Neural cell (in vitro differentiated cells): Measurements from ENCODE around the gene PTPRN2. TPM values are rescaled to one million over a fixed set of nuclear protein-coding genes. Genes with fewer than 3 reads are reported as not detected.

Experiments used
- H2AFZ ChIP-seq: fragments of 200-600, 300-800 bp; sonication (generic), shearing (Covaris generic); 2 replicates; pipeline ENCODE4 v1.6.0; 2014; ENCODE audit warnings: low read depth, mild to moderate bottlenecking, antibody characterized with exemption, low read length, moderate library complexity
- H3F3A ChIP-seq: fragments of 200-600 bp; shearing (Covaris generic); 2 replicates; pipeline ENCODE4 v1.6.1; 2016; ENCODE audit warnings: mild to moderate bottlenecking, moderate library complexity, mixed read lengths, antibody characterized with exemption, low read length; ENCODE audit not compliant: insufficient read depth, poor library complexity, severe bottlenecking
- H3K27ac ChIP-seq: fragments of 200-600, 300-800 bp; sonication (generic), shearing (Covaris generic); 2 replicates; pipeline ENCODE4 v1.5.1; 2014; ENCODE audit warnings: mild to moderate bottlenecking, low read length, moderate library complexity
- H3K27me3 ChIP-seq: fragments of 300-800, 200-600 bp; sonication (generic), shearing (Covaris generic); 2 replicates; pipeline ENCODE4 v1.6.0; 2014; ENCODE audit warnings: mild to moderate bottlenecking, low read depth, low read length, moderate library complexity; ENCODE audit not compliant: insufficient read depth
- H3K36me3 ChIP-seq: fragments of 300-800, 200-600 bp; sonication (generic), shearing (Covaris generic); 2 replicates; pipeline ENCODE4 v1.5.1; 2014; ENCODE audit warnings: mild to moderate bottlenecking, antibody characterized with exemption, low read length, moderate library complexity; ENCODE audit not compliant: insufficient read depth
- H3K4me2 ChIP-seq: fragments of 300-800, 200-600 bp; sonication (generic), shearing (Covaris generic); 2 replicates; pipeline ENCODE4 v1.6.0; 2014; ENCODE audit warnings: mild to moderate bottlenecking, low read length
- H3K4me3 ChIP-seq: fragments of 300-800, 200-600 bp; sonication (generic), shearing (Covaris generic); 2 replicates; pipeline ENCODE4 v1.5.1; 2014; ENCODE audit warnings: mild to moderate bottlenecking, low read length, moderate library complexity
- H3K79me2 ChIP-seq: fragments of 200-600 bp; shearing (Covaris generic); replicated peaks from 2 replicates; pipeline ENCODE4 v1.6.0; 2014; ENCODE audit warnings: mild to moderate bottlenecking, low read length, moderate library complexity; ENCODE audit not compliant: insufficient read depth
- H3K9ac ChIP-seq: fragments of 300-800, 200-600 bp; sonication (generic), shearing (Covaris generic); 2 replicates; pipeline ENCODE4 v1.6.1; 2016; ENCODE audit warnings: mild to moderate bottlenecking, low read length, mixed read lengths
- H3K9me2 ChIP-seq: fragments of 200-600 bp; shearing (Covaris generic); 2 replicates; pipeline ENCODE4 v1.6.1; 2016; ENCODE audit warnings: mild to moderate bottlenecking, low read length, mixed read lengths; ENCODE audit not compliant: insufficient read depth
- H3K9me3 ChIP-seq: fragments of 200-600, 300-800 bp; sonication (generic), shearing (Covaris generic); 2 replicates; pipeline ENCODE4 v1.6.1; 2016; ENCODE audit warnings: mild to moderate bottlenecking, mixed run types, low read length, moderate library complexity, mixed read lengths
- H4K20me1 ChIP-seq: fragments of 200-600 bp; shearing (Covaris generic); 2 replicates; pipeline ENCODE4 v1.6.1; 2016; ENCODE audit warnings: mild to moderate bottlenecking, mixed run types; ENCODE audit not compliant: insufficient read depth
- CTCF ChIP-seq: fragments of 450-650 bp; IDR thresholded peaks from 2 replicates; pipeline ENCODE4 v1.5.1; 2014; ENCODE audit warnings: antibody characterized with exemption, mild to moderate bottlenecking, moderate library complexity; ENCODE audit not compliant: poor library complexity, severe bottlenecking
- EP300 ChIP-seq: fragments of 450-650 bp; conservative IDR thresholded peaks from 2 replicates; pipeline ENCODE4 v1.6.1; 2014; ENCODE audit warnings: antibody characterized with exemption, mild to moderate bottlenecking, moderate library complexity; ENCODE audit not compliant: poor library complexity, severe bottlenecking
- EZH2 ChIP-seq: fragments of 200-600, 300-800 bp; shearing (Covaris generic), sonication (generic); IDR thresholded peaks from 2 replicates; pipeline ENCODE4 v1.6.1; 2014; ENCODE audit warnings: antibody characterized with exemption, low read length, borderline replicate concordance, mild to moderate bottlenecking; ENCODE audit not compliant: insufficient read depth, poor library complexity, severe bottlenecking
- MXI1 ChIP-seq: fragments of 450-650 bp; conservative IDR thresholded peaks from 2 replicates; pipeline ENCODE4 v1.6.1; 2014; ENCODE audit warnings: antibody characterized with exemption, mild to moderate bottlenecking; ENCODE audit not compliant: poor library complexity, severe bottlenecking
- POLR2AphosphoS5 ChIP-seq: IDR thresholded peaks from 2 replicates; pipeline ENCODE4 v1.6.1; 2012
- RAD21 ChIP-seq: fragments of 450-650 bp; conservative IDR thresholded peaks from 2 replicates; pipeline ENCODE4 v1.6.1; 2014; ENCODE audit warnings: antibody characterized with exemption, mild to moderate bottlenecking, moderate library complexity
- REST ChIP-seq: IDR thresholded peaks from 2 replicates; pipeline ENCODE4 v1.6.1; 2012; ENCODE audit warnings: borderline replicate concordance
- SMC3 ChIP-seq: fragments of 450-650 bp; conservative IDR thresholded peaks from 2 replicates; pipeline ENCODE4 v1.6.1; 2014; ENCODE audit warnings: antibody characterized with exemption, mild to moderate bottlenecking, moderate library complexity; ENCODE audit not compliant: poor library complexity
- TAF1 ChIP-seq: IDR thresholded peaks from 2 replicates; pipeline ENCODE4 v1.6.1; 2012; ENCODE audit warnings: low read depth
- polyA plus RNA-seq: library from polyadenylated mRNA; depleted of rRNA; stranded (reverse); fragments of >200 nt; gene quantifications from 2 replicates; pipeline ENCODE4 v1.2.3, GENCODE V29; 2014

PTPRN2 gene
- polyA plus RNA-seq, 1 donor from 2014 or later, result 31.0 TPM

GRCh38 chr7:157500171-157500960, 1087.3 kb downstream of the PTPRN2 start:
- TF ChIP-seq EZH2, result no peak
- no peaks in the 10 kb centered on the region for H3K79me2 ChIP-seq
- H3K9ac ChIP-seq, result no peak overlapping the region
- H3K9me3 ChIP-seq, result no peaks in the 10 kb centered on the region
- no peak overlapping the region for H2AFZ ChIP-seq
- no peaks in the 10 kb centered on the region for H3F3A ChIP-seq
- H3K36me3 ChIP-seq, result no peaks in the 10 kb centered on the region
- no peak overlapping the region for H3K4me3 ChIP-seq
- H4K20me1 ChIP-seq, result no peaks in the 10 kb centered on the region
- no peak overlapping the region for H3K4me2 ChIP-seq
- no peak overlapping the region for H3K27ac ChIP-seq
- no peaks in the 10 kb centered on the region for H3K9me2 ChIP-seq
- no peaks in the 10 kb centered on the region for H3K27me3 ChIP-seq

- no peaks in the 10 kb centered on the region for H3K27me3 ChIP-seq
- H3K27ac ChIP-seq, result no peak overlapping the region
Measured at GRCh38 chr7:157499835-157500153, 1087.8 kb downstream of the PTPRN2 start.

More at GRCh38 chr7:157499835-157500153, 1087.8 kb downstream of the PTPRN2 start:
- Histone ChIP-seq H3K79me2 (no peaks in the 10 kb centered on the region), H3K4me2 (no peak overlapping the region), H3K4me3 (no peak overlapping the region), H3F3A (no peaks in the 10 kb centered on the region), H4K20me1 (no peaks in the 10 kb centered on the region), H3K9me2 (no peaks in the 10 kb centered on the region), H3K36me3 (no peaks in the 10 kb centered on the region), H2AFZ (no peak overlapping the region), H3K9me3 (no peaks in the 10 kb centered on the region), H3K9ac (no peak overlapping the region)
- TF ChIP-seq EP300 (no peak), RAD21 (no peak), MXI1 (no peak), SMC3 (no peak), EZH2 (no peak), POLR2AphosphoS5 (no peak), REST (no peak), CTCF (no peak), TAF1 (no peak)
